Liver (tissue), 3 donors: ENCODE data around the gene CBX8.

ENCODE experiments used
- HNF4A ChIP-seq, 2 donors: conservative IDR thresholded peaks; 2 replicates each; pipeline ENCODE4 v1.6.1; 2016; ENCODE audit warnings: antibody characterized with exemption in 2 of 2, mild to moderate bottlenecking in 2 of 2
- HNF4G ChIP-seq: IDR thresholded peaks from 2 replicates; pipeline ENCODE4 v1.6.1; 2016; ENCODE audit warnings: antibody characterized with exemption
- RXRA ChIP-seq, 2 donors: IDR thresholded peaks; 2 replicates each; pipeline ENCODE4 v1.6.1; 2017 to 2018; ENCODE audit warnings: antibody characterized with exemption in 2 of 2, mild to moderate bottlenecking in 1 of 2
- YY1 ChIP-seq: IDR thresholded peaks from 2 replicates; pipeline ENCODE4 v1.6.1; 2016; ENCODE audit warnings: antibody characterized with exemption, mild to moderate bottlenecking
- TF ChIP-seq, protein P1 (sequence below): fragments of 150-350 bp; IDR thresholded peaks from 2 replicates; pipeline ENCODE4 v1.5.1; 2017; ENCODE audit warnings: improper control_type of control experiment, low read depth, low read length; ENCODE audit not compliant: missing input control
- TF ChIP-seq, protein P2 (sequence below): IDR thresholded peaks from 2 replicates; pipeline ENCODE4 v1.6.1; 2016; ENCODE audit warnings: antibody characterized with exemption
- TF ChIP-seq, protein P3 (sequence below): IDR thresholded peaks from 2 replicates; pipeline ENCODE4 v1.6.1; 2016; ENCODE audit warnings: antibody characterized with exemption, mild to moderate bottlenecking
- donor health status: healthy.
- donor health status: healthy.

DNA sequence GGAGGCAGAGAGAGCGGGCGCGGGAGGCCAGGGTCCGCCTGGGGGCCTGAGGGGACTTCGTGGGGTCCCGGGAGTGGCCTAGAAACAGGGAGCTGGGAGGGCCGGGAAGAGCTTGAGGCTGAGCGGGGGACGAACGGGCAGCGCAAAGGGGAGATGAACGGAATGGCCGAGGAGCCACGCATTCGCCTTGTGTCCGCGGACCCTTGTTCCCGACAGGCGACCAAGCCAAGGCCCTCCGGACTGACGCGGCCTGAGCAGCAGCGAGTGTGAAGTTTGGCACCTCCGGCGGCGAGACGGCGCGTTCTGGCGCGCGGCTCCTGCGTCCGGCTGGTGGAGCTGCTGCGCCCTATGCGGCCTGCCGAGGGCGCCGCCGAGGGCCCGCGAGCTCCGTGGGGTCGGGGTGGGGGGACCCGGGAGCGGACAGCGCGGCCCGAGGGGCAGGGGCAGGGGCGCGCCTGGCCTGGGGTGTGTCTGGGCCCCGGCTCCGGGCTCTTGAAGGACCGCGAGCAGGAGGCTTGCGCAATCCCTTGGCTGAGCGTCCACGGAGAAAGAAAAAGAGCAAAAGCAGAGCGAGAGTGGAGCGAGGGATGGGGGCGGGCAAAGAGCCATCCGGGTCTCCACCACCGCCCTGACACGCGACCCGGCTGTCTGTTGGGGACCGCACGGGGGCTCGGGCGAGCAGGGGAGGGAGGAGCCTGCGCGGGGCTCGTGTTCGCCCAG lies 43.6 kb upstream of the CBX8 start:
- TF ChIP-seq, protein P1, sequence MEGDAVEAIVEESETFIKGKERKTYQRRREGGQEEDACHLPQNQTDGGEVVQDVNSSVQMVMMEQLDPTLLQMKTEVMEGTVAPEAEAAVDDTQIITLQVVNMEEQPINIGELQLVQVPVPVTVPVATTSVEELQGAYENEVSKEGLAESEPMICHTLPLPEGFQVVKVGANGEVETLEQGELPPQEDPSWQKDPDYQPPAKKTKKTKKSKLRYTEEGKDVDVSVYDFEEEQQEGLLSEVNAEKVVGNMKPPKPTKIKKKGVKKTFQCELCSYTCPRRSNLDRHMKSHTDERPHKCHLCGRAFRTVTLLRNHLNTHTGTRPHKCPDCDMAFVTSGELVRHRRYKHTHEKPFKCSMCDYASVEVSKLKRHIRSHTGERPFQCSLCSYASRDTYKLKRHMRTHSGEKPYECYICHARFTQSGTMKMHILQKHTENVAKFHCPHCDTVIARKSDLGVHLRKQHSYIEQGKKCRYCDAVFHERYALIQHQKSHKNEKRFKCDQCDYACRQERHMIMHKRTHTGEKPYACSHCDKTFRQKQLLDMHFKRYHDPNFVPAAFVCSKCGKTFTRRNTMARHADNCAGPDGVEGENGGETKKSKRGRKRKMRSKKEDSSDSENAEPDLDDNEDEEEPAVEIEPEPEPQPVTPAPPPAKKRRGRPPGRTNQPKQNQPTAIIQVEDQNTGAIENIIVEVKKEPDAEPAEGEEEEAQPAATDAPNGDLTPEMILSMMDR: no peak
- TF ChIP-seq HNF4A (conservative IDR thresholded peaks at IDR 0.05) (no peak), HNF4G (no peak), RXRA (IDR thresholded peaks at IDR 0.05) (no peak), YY1 (no peak)
- TF ChIP-seq, protein P2, sequence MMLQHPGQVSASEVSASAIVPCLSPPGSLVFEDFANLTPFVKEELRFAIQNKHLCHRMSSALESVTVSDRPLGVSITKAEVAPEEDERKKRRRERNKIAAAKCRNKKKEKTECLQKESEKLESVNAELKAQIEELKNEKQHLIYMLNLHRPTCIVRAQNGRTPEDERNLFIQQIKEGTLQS: no peak
- TF ChIP-seq, protein P3, sequence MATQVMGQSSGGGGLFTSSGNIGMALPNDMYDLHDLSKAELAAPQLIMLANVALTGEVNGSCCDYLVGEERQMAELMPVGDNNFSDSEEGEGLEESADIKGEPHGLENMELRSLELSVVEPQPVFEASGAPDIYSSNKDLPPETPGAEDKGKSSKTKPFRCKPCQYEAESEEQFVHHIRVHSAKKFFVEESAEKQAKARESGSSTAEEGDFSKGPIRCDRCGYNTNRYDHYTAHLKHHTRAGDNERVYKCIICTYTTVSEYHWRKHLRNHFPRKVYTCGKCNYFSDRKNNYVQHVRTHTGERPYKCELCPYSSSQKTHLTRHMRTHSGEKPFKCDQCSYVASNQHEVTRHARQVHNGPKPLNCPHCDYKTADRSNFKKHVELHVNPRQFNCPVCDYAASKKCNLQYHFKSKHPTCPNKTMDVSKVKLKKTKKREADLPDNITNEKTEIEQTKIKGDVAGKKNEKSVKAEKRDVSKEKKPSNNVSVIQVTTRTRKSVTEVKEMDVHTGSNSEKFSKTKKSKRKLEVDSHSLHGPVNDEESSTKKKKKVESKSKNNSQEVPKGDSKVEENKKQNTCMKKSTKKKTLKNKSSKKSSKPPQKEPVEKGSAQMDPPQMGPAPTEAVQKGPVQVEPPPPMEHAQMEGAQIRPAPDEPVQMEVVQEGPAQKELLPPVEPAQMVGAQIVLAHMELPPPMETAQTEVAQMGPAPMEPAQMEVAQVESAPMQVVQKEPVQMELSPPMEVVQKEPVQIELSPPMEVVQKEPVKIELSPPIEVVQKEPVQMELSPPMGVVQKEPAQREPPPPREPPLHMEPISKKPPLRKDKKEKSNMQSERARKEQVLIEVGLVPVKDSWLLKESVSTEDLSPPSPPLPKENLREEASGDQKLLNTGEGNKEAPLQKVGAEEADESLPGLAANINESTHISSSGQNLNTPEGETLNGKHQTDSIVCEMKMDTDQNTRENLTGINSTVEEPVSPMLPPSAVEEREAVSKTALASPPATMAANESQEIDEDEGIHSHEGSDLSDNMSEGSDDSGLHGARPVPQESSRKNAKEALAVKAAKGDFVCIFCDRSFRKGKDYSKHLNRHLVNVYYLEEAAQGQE: no peak
